ENCODE results near the gene MTA1.
A peak's percentile ranks its signal among the peaks of the same experiment; 100 is the strongest.

The MTA1 gene

GRCh38 chr14:105465209-105466031, 45.8 kb downstream of the MTA1 start:
- DNase-seq (ENCODE audit: low spot score) = no peak

DNA sequence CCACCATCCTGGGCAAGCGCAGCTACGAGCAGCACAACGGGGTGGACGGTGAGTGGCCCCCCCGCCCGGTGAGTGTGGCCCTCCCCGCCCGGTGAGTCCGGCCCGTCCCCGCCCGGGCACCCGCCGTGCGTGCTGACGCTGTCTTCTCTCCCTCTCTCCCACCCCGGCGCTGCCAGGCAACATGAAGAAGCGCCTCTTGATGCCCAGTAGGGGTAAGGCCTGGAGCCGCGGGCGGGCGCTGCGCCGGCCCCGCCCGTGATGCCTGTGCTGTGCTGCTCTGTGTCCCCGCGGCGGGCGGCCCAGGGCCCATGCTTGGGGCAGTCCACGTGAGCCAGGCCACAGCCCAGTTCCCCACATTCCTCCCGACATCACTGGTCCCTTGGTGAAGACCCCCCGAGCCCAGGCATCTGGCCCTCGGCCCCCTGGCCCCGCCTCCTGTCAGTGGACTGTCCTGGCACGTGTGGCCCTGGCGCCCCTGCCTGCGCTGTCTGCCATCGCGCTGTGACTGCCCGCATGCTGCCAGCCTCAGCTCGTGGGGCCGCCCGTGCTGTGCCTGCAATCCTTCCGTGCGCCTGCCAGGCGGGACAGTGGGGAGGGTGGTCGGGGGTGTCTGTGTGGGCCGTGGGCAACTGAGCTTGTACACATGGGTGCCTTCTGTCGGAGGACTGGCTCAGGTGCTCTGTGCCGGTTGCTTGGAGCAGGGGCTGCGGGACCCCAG, 47.1 kb downstream of the MTA1 start:
- DNase-seq (ENCODE audit: low spot score) = no peak

DNA sequence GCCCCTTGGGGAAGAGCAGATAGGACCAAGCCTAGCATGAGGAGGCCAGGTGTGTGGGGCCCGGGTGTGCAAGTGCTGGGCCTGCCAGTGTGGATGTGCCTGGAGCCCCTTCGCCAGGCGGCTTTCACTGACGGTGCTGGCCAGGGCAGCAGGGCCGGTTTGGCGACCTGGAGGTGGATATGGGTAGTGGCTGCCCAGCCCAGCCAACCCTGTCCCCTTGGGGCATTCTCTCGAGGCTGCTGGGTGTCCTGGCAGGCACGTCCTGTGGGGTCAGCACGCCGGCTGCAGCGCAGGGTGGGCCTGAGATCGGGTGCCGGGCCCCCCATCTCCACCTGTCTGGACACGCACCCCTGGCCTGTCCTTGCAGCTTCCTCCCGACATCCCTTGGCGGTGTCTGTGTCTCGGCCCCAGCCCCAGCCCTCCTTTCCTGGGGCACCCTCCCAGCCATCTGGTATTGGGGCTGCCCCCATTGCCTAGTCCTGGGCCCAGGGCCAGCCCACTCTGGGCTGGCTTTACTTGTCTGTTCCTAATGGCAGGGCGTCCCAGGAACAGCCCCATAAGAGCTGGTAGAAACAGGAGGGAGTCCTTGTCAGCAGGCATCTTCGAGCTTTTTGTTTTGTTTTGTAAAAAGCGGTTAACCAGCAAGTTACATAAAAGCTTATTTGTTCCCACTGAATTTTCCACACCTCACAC, 47.8 kb downstream of the MTA1 start:
- DNase-seq (ENCODE audit: low spot score) = no peak

DNA sequence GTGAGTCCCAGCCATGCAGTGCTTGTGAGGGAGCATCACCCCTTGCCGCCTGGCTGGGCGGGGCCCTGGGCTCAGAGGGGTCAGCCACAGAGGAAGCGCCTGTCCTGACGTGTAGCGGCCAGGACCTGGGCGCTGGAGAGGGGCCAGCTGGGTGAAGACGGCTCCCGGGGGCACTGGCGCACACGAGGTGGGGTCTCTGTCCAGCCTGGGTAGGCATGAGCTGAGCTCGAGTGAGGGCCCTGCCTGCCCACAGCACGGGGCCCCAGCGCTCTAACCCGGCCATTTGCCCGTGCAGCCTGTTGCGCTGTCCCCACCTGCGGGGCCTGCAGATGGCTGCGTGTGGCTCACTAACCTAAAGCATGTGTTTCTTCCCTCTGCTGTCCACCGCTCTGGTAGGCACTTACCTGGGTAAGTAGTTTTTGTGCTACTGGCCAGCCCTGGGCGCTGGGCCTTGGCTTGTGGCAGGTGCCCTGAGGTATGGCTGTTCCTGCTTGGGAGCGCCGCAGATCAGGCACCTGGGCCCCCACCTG, 48.4 kb downstream of the MTA1 start:
- DNase-seq (ENCODE audit: low spot score) = no peak

DNA sequence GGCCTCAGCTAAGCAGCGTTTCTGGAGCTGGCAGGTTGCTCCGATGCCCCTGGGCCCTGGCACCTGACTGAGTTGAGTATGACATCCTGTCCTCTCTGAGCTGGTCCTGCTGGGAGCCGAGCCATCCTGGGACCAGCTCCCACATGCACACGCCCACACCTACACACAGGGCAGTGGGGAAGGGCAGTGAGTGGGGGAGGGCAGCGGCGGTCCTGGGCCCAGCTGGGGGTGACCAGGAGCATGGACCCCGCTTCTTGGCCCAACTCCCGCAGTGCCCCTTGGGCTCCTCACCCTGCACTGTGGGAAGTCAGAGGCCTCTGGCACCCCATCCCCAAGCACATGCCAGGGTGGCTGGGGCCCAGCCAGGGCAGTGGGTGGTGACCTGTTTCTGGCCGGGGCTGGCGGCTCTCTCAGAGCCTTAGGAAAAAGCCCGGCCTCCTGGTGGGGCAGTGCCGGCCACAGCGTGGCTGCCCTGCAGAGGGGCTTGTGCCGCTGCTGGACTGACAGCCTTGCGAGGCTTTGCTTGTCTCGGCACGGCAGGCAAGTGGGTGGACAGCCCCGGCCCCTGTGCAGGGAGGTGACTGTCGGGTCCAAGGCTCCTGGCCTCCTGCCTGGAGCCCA, 49.1 kb downstream of the MTA1 start:
- DNase-seq (ENCODE audit: low spot score) = no peak

DNA sequence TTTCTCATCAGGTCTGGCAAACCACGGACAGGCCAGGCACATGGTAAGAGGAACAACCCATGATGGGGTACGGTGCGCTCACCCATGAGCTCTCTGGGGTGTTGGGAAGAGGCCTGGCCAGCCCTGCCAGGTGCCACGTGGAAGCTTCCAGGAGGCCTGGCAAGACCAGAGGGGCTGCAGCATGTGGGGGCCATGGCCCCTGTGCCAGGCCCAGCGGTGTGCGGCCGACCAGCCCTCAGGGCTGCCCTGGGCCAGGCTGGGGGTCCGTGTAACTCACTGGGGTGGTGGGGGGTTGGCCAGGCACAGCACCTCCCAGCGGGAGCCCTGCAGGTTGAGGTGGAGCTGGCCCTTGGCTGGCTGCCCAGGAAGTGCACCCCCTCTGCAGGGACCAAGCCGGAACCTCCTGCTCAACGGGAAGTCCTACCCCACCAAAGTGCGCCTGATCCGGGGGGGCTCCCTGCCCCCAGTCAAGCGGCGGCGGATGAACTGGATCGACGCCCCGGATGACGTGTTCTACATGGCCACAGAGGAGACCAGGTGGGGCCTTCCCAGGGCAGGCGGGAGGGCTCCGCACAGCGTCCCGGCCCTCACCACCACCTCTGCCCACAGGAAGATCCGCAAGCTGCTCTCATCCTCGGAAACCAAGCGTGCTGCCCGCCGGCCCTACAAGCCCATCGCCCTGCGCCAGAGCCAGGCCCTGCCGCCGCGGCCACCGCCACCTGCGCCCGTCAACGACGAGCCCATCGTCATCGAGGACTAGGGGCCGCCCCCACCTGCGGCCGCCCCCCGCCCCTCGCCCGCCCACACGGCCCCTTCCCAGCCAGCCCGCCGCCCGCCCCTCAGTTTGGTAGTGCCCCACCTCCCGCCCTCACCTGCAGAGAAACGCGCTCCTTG, 50.1 kb downstream of the MTA1 start:
- DNase-seq (ENCODE audit: low spot score) = no peak

GRCh38 chr14:105470350-105471296, 51.0 kb downstream of the MTA1 start:
- no peak for DNase-seq (ENCODE audit: low spot score)

- peak; percentile 69 for DNase-seq (ENCODE audit: low spot score)
Measured at GRCh38 chr14:105471297-105471821, 51.7 kb downstream of the MTA1 start.

DNA sequence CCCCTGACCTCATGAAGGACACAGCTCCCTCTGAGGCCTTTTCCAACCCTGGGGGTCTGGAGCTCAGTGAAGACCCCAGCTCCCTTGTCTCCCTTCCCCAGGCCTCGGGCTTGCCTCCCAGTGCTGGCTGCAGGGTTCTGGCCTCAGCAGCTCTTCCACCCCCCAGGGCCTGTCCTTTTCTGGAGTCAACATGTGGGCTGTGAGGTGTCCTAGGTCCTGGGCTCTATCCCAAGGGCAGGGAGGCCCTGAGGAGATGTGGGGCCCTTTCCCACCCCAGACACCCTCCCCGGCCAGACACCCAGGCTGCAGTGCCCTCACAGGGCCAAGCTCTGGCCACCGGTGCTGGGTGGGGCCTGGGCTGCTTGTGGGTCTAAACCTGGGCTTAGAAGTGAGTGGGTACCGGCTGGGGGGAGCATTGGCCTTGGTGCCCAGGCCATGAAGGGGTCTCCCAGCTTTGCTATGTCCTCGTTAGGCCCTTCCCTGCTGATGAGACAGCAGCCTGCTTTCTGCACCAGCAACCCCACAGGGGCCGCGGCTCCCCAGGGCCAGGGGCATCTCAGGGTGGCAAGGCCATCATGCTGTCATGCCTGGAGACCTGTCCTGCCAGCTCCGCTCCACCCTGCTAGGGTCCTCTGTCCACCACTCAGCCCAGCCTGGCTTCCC, 52.3 kb downstream of the MTA1 start:
- DNase-seq (ENCODE audit: low spot score) = no peak

GRCh38 chr14:105472486-105472991, 52.9 kb downstream of the MTA1 start:
- no peak for DNase-seq (ENCODE audit: low spot score)

DNA sequence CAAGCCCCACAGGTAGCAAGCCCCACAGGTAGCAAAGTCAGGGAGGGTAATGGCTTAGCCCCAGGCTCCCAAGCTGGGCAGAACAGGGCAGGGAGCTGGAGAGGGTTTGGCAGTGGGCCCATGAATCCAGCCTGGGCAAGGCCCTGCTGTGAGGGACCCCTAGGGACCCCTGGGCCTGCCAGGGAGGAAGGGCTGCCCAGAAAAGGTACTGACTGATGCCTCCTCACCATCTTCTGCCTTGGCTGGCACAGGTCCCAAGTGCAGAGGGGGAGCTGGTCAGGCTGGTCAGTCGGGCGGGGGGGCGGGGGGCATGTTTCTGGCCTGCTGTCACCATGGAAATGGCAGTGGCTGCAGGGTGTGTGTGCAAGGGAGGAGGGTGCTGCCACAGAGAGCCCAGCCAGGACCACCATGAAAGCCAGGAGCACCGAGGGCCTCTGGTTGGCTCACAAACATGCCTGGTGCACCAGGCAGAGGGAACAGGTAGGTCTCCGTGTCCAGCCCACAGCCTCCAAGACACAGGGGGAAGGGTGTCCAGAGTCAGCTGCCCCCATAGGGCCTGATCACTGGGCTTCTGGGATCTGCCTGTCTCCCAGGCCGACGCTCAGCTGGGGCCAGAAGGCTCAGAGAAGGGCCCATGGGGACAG, 53.5 kb downstream of the MTA1 start:
- DNase-seq (ENCODE audit: low spot score) = no peak

DNA sequence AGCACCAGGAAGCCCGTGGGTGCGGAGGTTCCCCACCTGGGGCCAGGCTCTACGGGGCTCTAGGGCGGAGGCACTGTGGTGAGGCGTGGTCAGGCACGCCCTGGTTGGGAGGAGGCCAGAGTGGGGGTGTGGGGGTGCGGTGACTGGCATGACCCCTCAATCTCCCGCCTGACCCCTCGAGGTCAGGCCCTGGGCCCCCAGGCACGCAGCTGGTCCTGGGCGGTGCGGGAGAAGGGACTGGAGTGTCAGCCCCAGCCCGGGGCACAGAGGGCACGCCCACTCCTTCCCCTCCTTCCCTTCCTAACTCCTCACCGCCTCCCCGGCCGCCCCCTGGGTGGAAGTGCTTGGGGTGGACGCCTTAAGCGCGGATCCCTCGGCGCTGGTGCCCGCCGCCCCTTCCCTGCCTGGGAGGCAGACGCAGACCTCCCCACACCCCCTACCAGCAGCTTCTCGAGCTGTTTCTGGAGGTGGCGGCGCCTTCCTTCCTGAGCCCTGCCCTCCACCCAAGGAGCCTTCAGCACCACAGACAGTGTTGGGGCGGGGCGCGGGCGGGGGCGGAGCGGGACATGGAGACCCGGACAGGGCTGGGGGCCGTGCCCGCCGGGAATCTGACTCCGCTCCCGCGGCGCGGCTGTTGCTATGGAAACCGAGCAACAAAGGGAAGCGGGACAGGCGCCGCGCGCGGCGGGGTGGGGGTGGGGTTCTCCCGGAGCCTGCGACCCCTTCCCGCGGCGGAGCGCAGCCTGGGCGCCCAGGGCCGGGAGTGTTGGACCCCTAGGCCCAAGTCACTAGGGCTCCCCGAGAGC, 54.3 kb downstream of the MTA1 start:
- no peak for DNase-seq (ENCODE audit: low spot score)

- DNase-seq (ENCODE audit: low spot score) = no peak
Measured at GRCh38 chr14:105474483-105475268, 55.0 kb downstream of the MTA1 start, which contains the start of gene CRIP2. CRIP2 (plus strand) TSS chr14:105474821; CDS start chr14:105474863, 42 bp downstream.

DNA sequence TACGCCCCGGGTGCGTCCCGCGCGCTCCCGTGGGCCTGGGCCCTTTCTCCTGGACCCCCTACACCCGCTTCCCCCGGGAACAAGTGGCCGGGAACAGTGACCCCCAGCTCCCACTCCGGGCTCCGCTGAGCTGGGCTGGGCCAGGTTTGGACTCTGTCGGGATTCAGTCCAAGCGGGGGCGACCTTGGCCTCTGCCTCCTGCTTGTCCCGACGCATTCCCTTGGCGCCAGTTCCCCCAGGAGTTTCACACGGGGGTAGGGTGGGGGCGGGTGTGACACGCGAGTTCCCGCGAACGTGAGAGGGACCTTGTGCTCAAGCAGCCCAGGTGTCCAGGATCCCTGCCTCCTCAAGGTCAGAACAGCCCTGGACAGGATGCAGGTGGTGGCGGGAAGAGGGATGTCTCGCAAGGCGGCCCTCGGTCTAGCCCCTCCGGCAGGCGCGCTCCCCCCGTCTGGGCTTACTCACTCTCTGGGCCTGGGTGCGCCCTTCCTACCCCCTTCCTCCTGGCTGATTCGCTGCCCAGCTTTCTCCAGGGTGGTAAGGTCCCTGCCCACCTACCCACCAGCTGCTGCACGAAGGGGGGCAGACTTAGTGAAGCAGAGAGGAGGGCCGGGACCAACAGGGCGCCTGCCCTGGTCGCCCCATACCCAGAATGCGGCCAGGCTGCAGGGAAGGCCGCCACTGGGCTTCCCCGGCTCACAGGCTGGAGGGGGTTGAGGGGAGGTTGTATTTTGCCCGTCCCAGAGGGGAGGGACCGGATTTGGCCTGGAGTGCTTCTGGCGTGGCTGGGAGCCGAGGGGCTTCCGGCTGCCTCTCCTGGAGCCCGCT, 55.9 kb downstream of the MTA1 start:
- DNase-seq (ENCODE audit: low spot score) = no peak

DNA sequence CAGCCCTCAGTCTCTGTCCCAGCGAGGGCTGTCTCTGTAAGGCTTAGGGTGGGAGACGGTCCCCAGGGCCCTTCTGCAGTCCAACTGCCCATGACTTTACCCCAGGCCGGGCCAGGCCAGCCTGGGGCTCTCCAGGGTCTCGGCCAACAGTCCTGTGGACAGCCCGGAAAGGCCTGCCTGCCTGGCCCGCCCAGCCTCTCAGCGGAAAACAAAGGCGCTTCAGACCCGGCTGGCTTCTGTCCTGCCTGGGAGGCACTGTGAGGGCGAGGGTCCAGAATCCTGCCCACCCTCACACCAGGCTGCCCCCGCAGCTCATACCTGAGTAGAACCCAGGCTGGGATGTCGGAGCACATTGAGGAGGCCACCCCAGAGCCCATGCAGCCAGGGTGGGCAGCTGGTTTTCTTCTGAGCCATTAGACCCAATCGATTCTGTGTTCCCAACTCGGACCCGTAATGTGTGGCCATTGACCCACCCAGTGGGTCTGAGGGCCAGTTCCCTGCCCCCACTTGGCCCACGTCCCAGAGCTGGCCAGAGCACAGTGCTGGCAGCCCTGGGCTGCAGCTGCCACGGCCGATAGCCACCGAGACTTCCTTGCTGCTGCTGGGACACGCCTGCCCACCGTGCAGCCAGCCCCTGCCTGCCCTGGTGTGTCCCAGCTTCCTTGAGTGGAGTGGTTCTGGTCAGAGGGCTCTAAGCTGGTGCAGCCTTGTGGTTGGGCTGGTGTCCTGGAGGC, 56.6 kb downstream of the MTA1 start:
- DNase-seq (ENCODE audit: low spot score) = peak; percentile 86
